HepG2 (cell line): ENCODE data around the gene SBSN. TPM values are rescaled to one million over a fixed set of nuclear protein-coding genes. Genes with fewer than 3 reads are reported as not detected.

Experiments
- ATAC-seq: fragments of 200-7000 bp; cut with Tn5 transposase; 3 replicates; pipeline ENCODE4 v1.9.1; 2020; ENCODE audit warnings: mild to moderate bottlenecking, moderate library complexity
- BruUV-seq: library from RNA; stranded (reverse); fragments of 400-500 nt; replicated peaks from 2 replicates; lab custom pipeline; 2021; lab: Mats Ljungman, UMichigan
- CTCF ChIA-PET: fragments of 300-600 bp; formaldehyde crosslinking; extraction: SDS; loops from one replicate; lab custom pipeline; 2021; ENCODE audit warnings: low total read pairs, inconsistent platforms, low intra/inter-chr PET ratio; lab: Yijun Ruan, JAX
- POLR2A ChIA-PET: fragments of 350-600 bp; sonication (Branson Sonifier 250); formaldehyde crosslinking; loops from one replicate; lab custom pipeline; 2020; ENCODE audit warnings: antibody characterized with exemption, inconsistent platforms; lab: Yijun Ruan, JAX
- DNase-seq: peaks from one replicate; pipeline ENCODE4 v3.0.0-alpha.2; 2015; ENCODE audit warnings: low spot score
- FAIRE-seq: peaks from 3 replicates; lab custom pipeline; 2011; peaks lifted over from hg19 to GRCh38; lab: Jason Lieb, UNC
- H2AFZ ChIP-seq: one replicate; pipeline ENCODE4 v1.6.1; 2011; ENCODE audit warnings: low read length, inconsistent platforms
- H3K27ac ChIP-seq: fragments of 300-600 bp; 3 replicates; pipeline ENCODE4 v1.8.0; 2011; ENCODE audit warnings: mixed run types, mild to moderate bottlenecking, mixed read lengths, low read length, inconsistent platforms; ENCODE audit not compliant: insufficient read depth; ENCODE audit errors: extremely low read length
- H3K27me3 ChIP-seq, 2 experiments: fragments of 200-600 bp in 1 of 2; 2 replicates in 1 of 2; 3 replicates in 1 of 2; pipeline versions ENCODE4 v1.6.0 to v1.8.0; 2011; ENCODE audit warnings: low read length in 2 of 2, mild to moderate bottlenecking in 2 of 2, moderate library complexity in 2 of 2, inconsistent platforms in 1 of 2; ENCODE audit not compliant: insufficient read depth in 2 of 2, control insufficient read depth in 1 of 2
- H3K36me3 ChIP-seq, 2 experiments: fragments of 200-600 bp in 1 of 2; replicated peaks in 1 of 2; 2 replicates in 1 of 2; 3 replicates in 1 of 2; pipeline versions ENCODE4 v1.5.1 to v1.8.0; 2011; ENCODE audit warnings: low read length in 2 of 2, inconsistent platforms in 1 of 2; ENCODE audit not compliant: insufficient read depth in 2 of 2, control insufficient read depth in 1 of 2
- H3K4me1 ChIP-seq: 2 replicates; pipeline ENCODE4 v1.5.1; 2012; ENCODE audit warnings: low read length, inconsistent platforms; ENCODE audit not compliant: insufficient read depth
- H3K4me2 ChIP-seq: 2 replicates; pipeline ENCODE4 v1.6.0; 2011; ENCODE audit warnings: low read depth, low read length, inconsistent platforms
- H3K4me3 ChIP-seq, 3 experiments: fragments of 200-600 bp in 1 of 3; sonication (generic), shearing (Covaris generic) in 1 of 3; replicated peaks in 1 of 3; 2 replicates each; pipeline ENCODE4 v1.5.1; 2011 to 2016; ENCODE audit warnings: low read length in 3 of 3, inconsistent platforms in 2 of 3, low read depth in 2 of 3, mild to moderate bottlenecking in 2 of 3, control low read depth in 1 of 3, mixed read lengths in 1 of 3; ENCODE audit not compliant: insufficient read depth in 1 of 3
- H3K79me2 ChIP-seq: one replicate; pipeline ENCODE4 v1.6.1; 2011; ENCODE audit warnings: low read length, inconsistent platforms; ENCODE audit not compliant: insufficient read depth
- H3K9ac ChIP-seq: 2 replicates; pipeline ENCODE4 v1.6.0; 2011; ENCODE audit warnings: mild to moderate bottlenecking, low read depth, low read length, inconsistent platforms; ENCODE audit not compliant: insufficient read depth
- H3K9me3 ChIP-seq: 2 replicates; pipeline ENCODE4 v1.5.1; 2012; ENCODE audit warnings: mild to moderate bottlenecking, low read length
- H4K20me1 ChIP-seq: 2 replicates; pipeline ENCODE4 v1.6.0; 2011; ENCODE audit warnings: inconsistent platforms, mild to moderate bottlenecking, low read length, moderate library complexity; ENCODE audit not compliant: insufficient read depth
- CBFB ChIP-seq: sonication (generic); formaldehyde crosslinking; IDR thresholded peaks from 2 replicates; pipeline ENCODE4 v1.4.0; 2020; ENCODE audit warnings: missing genetic modification reagents
- CBX2 ChIP-seq, 2 experiments: fragments of 200-600 bp in 1 of 2; sonication (generic); formaldehyde crosslinking in 1 of 2; IDR thresholded peaks; 2 replicates each; pipeline versions ENCODE4 v1.7.0 to v1.8.1; 2018 to 2022; ENCODE audit warnings: low read depth in 2 of 2, low read length in 1 of 2, mild to moderate bottlenecking in 1 of 2, missing genetic modification reagents in 1 of 2
- GMEB1 ChIP-seq: sonication (generic); formaldehyde crosslinking; IDR thresholded peaks from 2 replicates; pipeline ENCODE4 v1.5.1; 2020; ENCODE audit warnings: missing genetic modification reagents, mild to moderate bottlenecking, borderline replicate concordance
- HMGXB4 ChIP-seq, 2 experiments: sonication (generic) in 1 of 2; formaldehyde crosslinking in 1 of 2; IDR thresholded peaks; 2 replicates each; pipeline versions ENCODE4 v1.4.0 to v1.6.1; 2018 to 2020; ENCODE audit warnings: missing genetic modification reagents in 2 of 2, borderline replicate concordance in 1 of 2, low read depth in 1 of 2, mild to moderate bottlenecking in 1 of 2, missing biosample characterization in 1 of 2
- KDM5A ChIP-seq: fragments of 200-600 bp; sonication (generic); IDR thresholded peaks from 2 replicates; pipeline ENCODE4 v1.7.0; 2018; ENCODE audit warnings: antibody characterized with exemption, mild to moderate bottlenecking, low read length, borderline replicate concordance
- NONO ChIP-seq, 2 experiments: fragments of 450-650 bp in 1 of 2; sonication (generic) in 1 of 2; formaldehyde crosslinking in 1 of 2; IDR thresholded peaks in 1 of 2; conservative IDR thresholded peaks in 1 of 2; 2 replicates each; pipeline versions ENCODE4 v1.6.1 to v1.8.0; 2017 to 2022; ENCODE audit warnings: mild to moderate bottlenecking in 1 of 2, missing genetic modification reagents in 1 of 2, moderate library complexity in 1 of 2
- RFXAP ChIP-seq: sonication (generic); formaldehyde crosslinking; IDR thresholded peaks from 2 replicates; pipeline ENCODE4 v1.4.0; 2020; ENCODE audit warnings: missing genetic modification reagents, borderline replicate concordance
- SOX13 ChIP-seq, 3 experiments: fragments of 450-650 bp in 1 of 3; sonication (generic) in 1 of 3; formaldehyde crosslinking in 1 of 3; IDR thresholded peaks in 2 of 3; conservative IDR thresholded peaks in 1 of 3; 2 replicates each; pipeline versions ENCODE4 v1.5.0 to v1.6.1; 2016 to 2020; ENCODE audit warnings: antibody characterized with exemption in 1 of 3, mild to moderate bottlenecking in 1 of 3, missing compliant biosample characterization in 1 of 3, missing genetic modification reagents in 1 of 3, moderate library complexity in 1 of 3
- ZKSCAN5 ChIP-seq: sonication (generic); formaldehyde crosslinking; IDR thresholded peaks from 2 replicates; pipeline ENCODE4 v1.5.1; 2020; ENCODE audit warnings: mild to moderate bottlenecking, missing genetic modification reagents
- ZNF503 ChIP-seq: sonication (generic); formaldehyde crosslinking; IDR thresholded peaks from 2 replicates; pipeline ENCODE4 v1.4.0; 2020; ENCODE audit warnings: missing genetic modification reagents
- ZNF570 ChIP-seq: sonication (generic); formaldehyde crosslinking; IDR thresholded peaks from 2 replicates; pipeline ENCODE4 v1.4.0; 2020; ENCODE audit warnings: mild to moderate bottlenecking, missing genetic modification reagents, borderline replicate concordance
- ZNF713 ChIP-seq: sonication (generic); formaldehyde crosslinking; IDR thresholded peaks from 2 replicates; pipeline ENCODE4 v1.4.0; 2020; ENCODE audit warnings: mild to moderate bottlenecking, missing genetic modification reagents
- ZNF720 ChIP-seq: sonication (generic); formaldehyde crosslinking; IDR thresholded peaks from 2 replicates; pipeline ENCODE4 v1.4.0; 2020; ENCODE audit warnings: missing genetic modification reagents
- WGBS: methylation state at CpG from one replicate; pipeline ENCODE4 v1.1.6; 2017; ENCODE audit warnings: low lambda C conversion rate; 5-methylcytosine and 5-hydroxymethylcytosine counted together
- in situ Hi-C: cut with HindIII; loops from 2 replicates; pipeline ENCODE4 v1.10.0; 2017; ENCODE audit warnings: low pct_unique_long_range_greater_than_20kb; ENCODE audit not compliant: extremely low pct_ligation_motif_present
- intact Hi-C: fragments of 100-400 bp; cut with micrococcal nuclease; formaldehyde crosslinking; loops from one replicate; pipeline ENCODE4 v1.10.0; 2022; ENCODE audit not compliant: unreplicated experiment
- polyA plus RNA-seq, 8 experiments: library from polyadenylated mRNA; depleted of rRNA in 3 of 8; stranded (reverse) in 7 of 8; unstranded in 1 of 8; fragments of >200 nt; fragmentation: Illumina TruSeq in 4 of 8; extraction: Trizol in 4 of 8; gene quantifications; 2 replicates each; pipeline versions ENCODE4 v1.2.1 to v1.2.3, GENCODE V29; 2011 to 2016; ENCODE audit warnings: low read depth in 4 of 8, missing spikeins in 1 of 8, mixed read lengths in 1 of 8; ENCODE audit not compliant: insufficient read depth in 1 of 8
- total RNA-seq, 5 experiments: library from RNA; depleted of rRNA; stranded (reverse); fragments of >200 nt; fragmentation: Illumina TruSeq; extraction: Trizol; gene quantifications; 2 replicates each; pipeline ENCODE4 v1.2.3, GENCODE V29; 2016; ENCODE audit warnings: low read depth in 1 of 5

SBSN gene
- total and polyA plus RNA-seq, 2 of the 13 experiments (the other 11 are each of a cell fraction or from before 2014, with no cell fraction given) = not detected

GRCh38 chr19:35549174-35549788 is 21.2 kb upstream of the SBSN start:
- H3K9ac ChIP-seq = no peak overlapping the region
- peaks cover 0 to 3% of the 10 kb centered on the region in 2 experiments; a peak in 3 of 5 replicates for H3K36me3 ChIP-seq
- H3K27ac ChIP-seq = no peak overlapping the region
- POLR2A ChIA-PET = interaction anchor here (0.6 to 1.7 kb wide), 2 partner anchors 8 to 61 kb away, joined by 3 to 6 read pairs; no protein-coding TSS in a partner anchor
- H3K27me3 ChIP-seq = peaks cover 0 to 6% of the 10 kb centered on the region in 2 experiments; a peak in 1 of 5 replicates
- no peak overlapping the region for H3K4me3 ChIP-seq
- peak; percentile 76 for DNase-seq
- peak; percentile 45 for ATAC-seq
- H3K79me2 ChIP-seq = peaks cover 18% of the 10 kb centered on the region
- H3K4me2 ChIP-seq = no peak overlapping the region
- no peaks in the 10 kb centered on the region for H3K9me3 ChIP-seq
- in situ Hi-C loops (loop anchor here (5.0 kb wide), 2 partner anchors 93 to 168 kb away; partner anchors contain the start of genes ETV2 and KMT2B), intact Hi-C loops (loop anchor here (1.0 kb wide), 1 partner anchor 168 kb away; no protein-coding TSS in a partner anchor)
- peak; percentile 78 for FAIRE-seq
- no TSS peak for BruUV-seq
- 23% methylated on average over 6 of the region's 6 CpGs for WGBS
- H2AFZ ChIP-seq = no peak overlapping the region
- CTCF ChIA-PET = interaction anchor here (1.2 to 2.7 kb wide), 3 partner anchors 39 to 167 kb away, joined by 5 to 14 read pairs (median 8); no protein-coding TSS in a partner anchor
- H4K20me1 ChIP-seq = no peaks in the 10 kb centered on the region
- peaks cover 51% of the 10 kb centered on the region for H3K4me1 ChIP-seq
- TF ChIP-seq ZNF570 (CRISPR knock-in tag) (no peak), GMEB1 (CRISPR knock-in tag) (0 out of 2 replicates have a peak, but pooled peaks have one; percentile 33), CBX2 (IDR thresholded peaks at IDR 0.05; ENCODE audit: low read depth, low read length) (no peak), CBX2 (CRISPR knock-in tag; IDR thresholded peaks at IDR 0.05; ENCODE audit: low read depth) (no peak), RFXAP (CRISPR knock-in tag) (peak; percentile 29; the same call in 1 of the 2 replicates), SOX13 (IDR thresholded peaks at IDR 0.05) (no peak), SOX13 (CRISPR knock-in tag; conservative IDR thresholded peaks at IDR 0.05 in 1 of 2, IDR thresholded peaks at IDR 0.05 in 1 of 2) (no peak), ZNF713 (no peak), ZNF503 (CRISPR knock-in tag) (no peak), ZNF720 (CRISPR knock-in tag) (no peak), CBFB (CRISPR knock-in tag) (no peak), NONO (IDR thresholded peaks at IDR 0.05) (no peak), NONO (CRISPR knock-in tag; conservative IDR thresholded peaks at IDR 0.05) (no peak), ZKSCAN5 (CRISPR knock-in tag) (no peak), KDM5A (no peak), HMGXB4 (CRISPR knock-in tag; IDR thresholded peaks at IDR 0.05; ENCODE audit: borderline replicate concordance in 1 of 2, low read depth in 1 of 2) (peak in 1 of 2 experiments; percentile 60; a peak in 1 of 4 replicates)
